K562 (cell line): ENCODE measurements around the gene TMEM30A. TPM values are rescaled to one million over a fixed set of nuclear protein-coding genes. Genes with fewer than 3 reads are reported as not detected.
A peak's percentile ranks its signal among the peaks of the same experiment; 100 is the strongest.

Source experiments
- ATAC-seq: fragments of 200-7000 bp; cut with Tn5 transposase; 3 replicates; pipeline ENCODE4 v1.9.1; 2020; ENCODE audit warnings: moderate library complexity
- BruUV-seq: library from RNA; stranded (reverse); fragments of 400-500 nt; replicated peaks from 2 replicates; lab custom pipeline; 2021; lab: Mats Ljungman, UMichigan
- CTCF ChIA-PET: fragments of 300-600 bp; formaldehyde crosslinking; extraction: SDS; loops from one replicate; lab custom pipeline; 2021; ENCODE audit warnings: low intra/inter-chr PET ratio; lab: Yijun Ruan, JAX
- POLR2A ChIA-PET: fragments of 300-600, 350-650 bp; sonication (Branson Sonifier 250); formaldehyde crosslinking; extraction: SDS; loops from one replicate; lab custom pipeline; 2021; ENCODE audit warnings: antibody characterized with exemption, inconsistent platforms; lab: Yijun Ruan, JAX
- DNase-seq, 4 experiments: peaks; one replicate each; pipeline versions ENCODE4 v3.0.0 to v3.0.0-alpha.2; 2011 to 2018; ENCODE audit warnings: low spot score in 3 of 4, mixed read lengths in 3 of 4; ENCODE audit errors: extremely low read depth in 1 of 4
- FAIRE-seq: peaks from 2 replicates; lab custom pipeline; 2011; peaks lifted over from hg19 to GRCh38; lab: Jason Lieb, UNC
- H2AFZ ChIP-seq: 2 replicates; pipeline ENCODE4 v1.6.0; 2011; ENCODE audit warnings: low read depth, low read length, control low read depth, inconsistent platforms
- H3K27ac ChIP-seq: fragments of 200-600 bp; 3 replicates; pipeline ENCODE4 v1.8.0; 2011; ENCODE audit warnings: low read depth, mild to moderate bottlenecking, control low read depth, inconsistent platforms, low read length, moderate library complexity, mixed read lengths; ENCODE audit errors: extremely low read depth
- H3K27me3 ChIP-seq, 2 experiments: fragments of 300-600 bp in 1 of 2; 2 replicates in 1 of 2; 3 replicates in 1 of 2; pipeline versions ENCODE4 v1.6.0 to v1.8.0; 2011; ENCODE audit warnings: inconsistent platforms in 2 of 2, low read length in 2 of 2, mild to moderate bottlenecking in 1 of 2, mixed read lengths in 1 of 2, moderate library complexity in 1 of 2; ENCODE audit not compliant: control insufficient read depth in 2 of 2, insufficient read depth in 2 of 2
- H3K36me3 ChIP-seq: fragments of 300-600 bp; 3 replicates; pipeline ENCODE4 v1.8.0; 2011; ENCODE audit warnings: mild to moderate bottlenecking, low read length, inconsistent platforms; ENCODE audit not compliant: control insufficient read depth, insufficient read depth
- H3K4me1 ChIP-seq, 2 experiments: fragments of 200-600 bp in 1 of 2; replicated peaks in 1 of 2; 2 replicates in 1 of 2; 3 replicates in 1 of 2; pipeline versions ENCODE4 v1.5.1 to v1.8.0; 2011; ENCODE audit warnings: inconsistent platforms in 2 of 2, low read length in 2 of 2, mild to moderate bottlenecking in 1 of 2, mixed read lengths in 1 of 2, moderate library complexity in 1 of 2; ENCODE audit not compliant: control insufficient read depth in 2 of 2, insufficient read depth in 2 of 2
- H3K4me2 ChIP-seq: 2 replicates; pipeline ENCODE4 v1.6.1; 2011; ENCODE audit warnings: low read length, control low read depth, inconsistent platforms, mixed read lengths; ENCODE audit not compliant: insufficient read depth
- H3K4me3 ChIP-seq: fragments of 200-600 bp; sonication (generic), shearing (Covaris generic); 2 replicates; pipeline ENCODE4 v1.5.1; 2016; ENCODE audit warnings: control low read depth, inconsistent platforms
- H3K79me2 ChIP-seq: fragments of 200-600 bp; 3 replicates; pipeline ENCODE4 v1.8.0; 2011; ENCODE audit warnings: low read length, inconsistent platforms; ENCODE audit not compliant: control insufficient read depth, insufficient read depth
- H3K9ac ChIP-seq, 2 experiments: 2 replicates each; pipeline versions ENCODE4 v1.6.0 to v1.6.1; 2011; ENCODE audit warnings: low read depth in 2 of 2, low read length in 2 of 2, control low read depth in 1 of 2, inconsistent platforms in 1 of 2, mild to moderate bottlenecking in 1 of 2, mixed read lengths in 1 of 2; ENCODE audit not compliant: insufficient read depth in 1 of 2
- H3K9me1 ChIP-seq: one replicate; pipeline ENCODE4 v1.6.0; 2011; ENCODE audit warnings: inconsistent platforms, mild to moderate bottlenecking, low read length, moderate library complexity; ENCODE audit not compliant: control insufficient read depth, insufficient read depth
- H3K9me3 ChIP-seq: replicated peaks from 2 replicates; pipeline ENCODE4 v1.5.1; 2011; ENCODE audit warnings: low read depth, low read length, inconsistent platforms; ENCODE audit not compliant: control insufficient read depth, insufficient read depth
- H4K20me1 ChIP-seq: replicated peaks from 2 replicates; pipeline ENCODE4 v1.6.1; 2011; ENCODE audit warnings: low read length, inconsistent platforms, mixed read lengths; ENCODE audit not compliant: control insufficient read depth, insufficient read depth
- CXXC5 ChIP-seq: fragments of 250-450 bp; sonication (Bioruptor Pico); IDR thresholded peaks from 2 replicates; pipeline ENCODE4 v1.8.0; 2022; ENCODE audit warnings: inconsistent platforms, mild to moderate bottlenecking, moderate library complexity
- DMBX1 ChIP-seq: fragments of 250-450 bp; sonication (Bioruptor Pico); IDR thresholded peaks from 2 replicates; pipeline ENCODE4 v1.8.0; 2022; ENCODE audit warnings: inconsistent platforms, mild to moderate bottlenecking, moderate library complexity, borderline replicate concordance
- HDAC2 ChIP-seq: fragments of 450-650 bp; IDR thresholded peaks from 2 replicates; pipeline ENCODE4 v1.6.1; 2016; ENCODE audit warnings: mild to moderate bottlenecking
- LEF1 ChIP-seq: fragments of 450-650 bp; IDR thresholded peaks from 2 replicates; pipeline ENCODE4 v1.6.1; 2016; ENCODE audit warnings: mild to moderate bottlenecking
- MXI1 ChIP-seq: IDR thresholded peaks from 2 replicates; pipeline ENCODE4 v1.6.1; 2011; ENCODE audit warnings: low read depth, mild to moderate bottlenecking, improper control_type of control experiment, low read length
- NBN ChIP-seq: fragments of 450-650 bp; IDR thresholded peaks from 2 replicates; pipeline ENCODE4 v1.6.1; 2016; ENCODE audit warnings: low read depth, mild to moderate bottlenecking
- NR3C1 ChIP-seq: sonication (generic); formaldehyde crosslinking; IDR thresholded peaks from 2 replicates; pipeline ENCODE4 v1.8.1; 2022; ENCODE audit warnings: missing genetic modification reagents
- SAFB ChIP-seq: fragments of 200-400 bp; formaldehyde crosslinking; IDR thresholded peaks from 2 replicates; pipeline ENCODE4 v1.6.1; 2017; ENCODE audit warnings: low read depth, low read length, borderline replicate concordance
- ZBED1 ChIP-seq: IDR thresholded peaks from 2 replicates; pipeline ENCODE4 v1.6.1; 2014
- ZFPM2 ChIP-seq: fragments of 250-450 bp; sonication (Bioruptor Pico); IDR thresholded peaks from 2 replicates; pipeline ENCODE4 v1.5.1; 2022; ENCODE audit warnings: mild to moderate bottlenecking
- WGBS: fragments of 100-300 bp; shearing (Covaris generic); methylation state at CpG from one replicate; pipeline ENCODE4 v1.1.6; 2016; ENCODE audit warnings: low coverage, mixed read lengths; ENCODE audit not compliant: insufficient coverage; ENCODE audit errors: missing lambda C conversion rate; 5-methylcytosine and 5-hydroxymethylcytosine counted together
- in situ Hi-C: fragments of 300-500 bp; cut with MboI; formaldehyde crosslinking; loops from 4 replicates; pipeline ENCODE4 v1.15.0; 2018; ENCODE audit warnings: inconsistent platforms, mixed read lengths
- intact Hi-C: fragments of 100-400 bp; cut with micrococcal nuclease; formaldehyde crosslinking; loops from 2 replicates; pipeline ENCODE4 v1.14.2; 2022
- polyA plus RNA-seq, 8 experiments: library from polyadenylated mRNA; depleted of rRNA in 4 of 8; stranded (reverse) in 5 of 8; unstranded in 3 of 8; fragments of >200 nt; fragmentation: Nextera tagmentation in 2 of 8; fragmentation: Illumina TruSeq in 1 of 8; extraction: Ambion mirVana in 2 of 8; extraction: Trizol in 1 of 8; gene quantifications; 2 replicates each; pipeline versions ENCODE4 v1.2.1 to v1.2.3, GENCODE V29; 2011 to 2014; ENCODE audit warnings: inconsistent platforms in 1 of 8, missing spikeins in 1 of 8
- total RNA-seq, 7 experiments: library from RNA; depleted of rRNA in 6 of 7; stranded (reverse); fragments of >200 nt in 6 of 7; fragmentation: Illumina TruSeq in 2 of 7; extraction: Trizol in 2 of 7; gene quantifications; 2 replicates each; pipeline versions ENCODE4 v1.2.1 to v1.2.3, GENCODE V29; 2011 to 2021; ENCODE audit warnings: low replicate concordance in 1 of 7
- TF ChIP-seq, protein P1 (sequence below): fragments of 250-450 bp; sonication (Bioruptor Pico); IDR thresholded peaks from 2 replicates; pipeline ENCODE4 v1.5.0; 2020; ENCODE audit warnings: mild to moderate bottlenecking
- TF ChIP-seq, protein P2 (sequence below): fragments of 450-650 bp; IDR thresholded peaks from 2 replicates; pipeline ENCODE4 v1.7.1; 2018; ENCODE audit warnings: mild to moderate bottlenecking, low read depth; ENCODE audit not compliant: partially characterized antibody
- TF ChIP-seq, protein P3 (sequence below): fragments of 450-650 bp; formaldehyde crosslinking; IDR thresholded peaks from 2 replicates; pipeline ENCODE4 v1.4.0; 2020; ENCODE audit warnings: mild to moderate bottlenecking, moderate library complexity
- TF ChIP-seq, protein P4 (sequence below): sonication (generic); formaldehyde crosslinking; IDR thresholded peaks from 2 replicates; pipeline ENCODE4 v1.9.0; 2022; ENCODE audit warnings: mild to moderate bottlenecking, missing genetic modification reagents

Gene TMEM30A
- total and polyA plus RNA-seq, 9 of the 15 experiments (the other 6 are each of a cell fraction or from before 2014, with no cell fraction given): 6.5 to 31.2 (median 16.3) TPM

DNA sequence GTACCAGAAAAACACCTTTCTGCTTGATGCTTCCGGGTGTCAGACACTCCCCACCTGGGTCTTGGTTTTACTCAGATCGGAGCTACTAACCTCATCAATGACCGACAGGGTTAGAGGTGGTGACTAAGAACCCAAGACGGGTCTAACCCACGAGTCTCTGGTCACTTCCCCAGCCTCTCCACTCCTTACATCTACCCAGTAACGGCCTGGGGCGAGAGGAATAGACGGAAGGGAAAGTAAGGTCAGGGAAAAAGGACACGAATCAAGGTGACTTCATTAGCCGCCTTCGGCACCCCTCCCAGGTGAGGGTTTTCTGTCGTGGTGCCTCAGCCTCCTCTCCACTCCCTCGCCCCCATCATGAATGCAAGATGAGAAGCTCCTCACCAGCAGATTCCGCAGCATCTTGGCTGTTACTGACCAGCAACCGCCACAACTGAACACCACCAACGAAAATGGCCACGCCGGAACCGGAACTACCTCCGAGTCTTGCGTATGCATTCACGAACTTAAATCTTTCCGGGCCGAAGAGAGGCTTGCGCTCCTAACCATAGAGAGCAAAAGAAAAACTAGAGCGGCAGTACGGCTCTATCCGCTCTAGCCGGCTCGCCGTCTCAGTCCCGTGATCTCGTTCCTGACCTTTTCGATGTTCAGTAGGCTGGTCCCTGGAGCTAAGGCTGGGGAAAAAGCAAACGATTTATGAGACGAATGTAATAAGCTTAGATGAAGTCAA is 41.1 kb downstream of the TMEM30A start, which contains the start of gene COX7A2:
TSS of gene COX7A2 (minus strand) at position 469 of the 730 bp plus-strand sequence. CDS start at position 402, 67 bp downstream.
- in situ Hi-C loops (no loop called here), intact Hi-C loops (loop anchor here (1.0 kb wide), 1 partner anchor 41 kb away; the partner anchor contains the start of gene TMEM30A)
- TSS peak; percentile 71 for BruUV-seq
- ChIA-PET CTCF (no interaction called here), POLR2A (interaction anchor here (0.7 to 1.9 kb wide), 5 partner anchors 13 to 42 kb away, joined by 3 to 6 read pairs (median 4); no protein-coding TSS in a partner anchor)
- H3K27ac ChIP-seq: peak within 1 kb of the TSS; percentile 98
- peaks cover 39% of the 10 kb centered on the region for H3K79me2 ChIP-seq
- H3K36me3 ChIP-seq: peaks cover 30% of the 10 kb centered on the region
- H3K4me2 ChIP-seq: peak within 1 kb of the TSS; percentile 96
- FAIRE-seq (peak; percentile 100), DNase-seq (peak; percentile 78 to 95 (median 82)), ATAC-seq (peak; percentile 98)
- H3K9me3 ChIP-seq: peaks cover 6% of the 10 kb centered on the region
- 1% methylated on average over 33 of the region's 36 CpGs for WGBS
- 0 out of 2 replicates have a peak, but pooled peaks cover 4% of the 10 kb centered on the region for H4K20me1 ChIP-seq
- peak within 1 kb of the TSS; percentile 100 for H2AFZ ChIP-seq
- H3K9ac ChIP-seq: peak within 1 kb of the TSS; percentile 91 to 96
- H3K27me3 ChIP-seq: no peaks in the 10 kb centered on the region
- peaks cover 4 to 5% of the 10 kb centered on the region in 2 experiments; a peak in 3 of 5 replicates for H3K4me1 ChIP-seq
- H3K4me3 ChIP-seq: peak within 1 kb of the TSS; percentile 82
- no peaks in the 10 kb centered on the region for H3K9me1 ChIP-seq
- TF ChIP-seq, protein P1, sequence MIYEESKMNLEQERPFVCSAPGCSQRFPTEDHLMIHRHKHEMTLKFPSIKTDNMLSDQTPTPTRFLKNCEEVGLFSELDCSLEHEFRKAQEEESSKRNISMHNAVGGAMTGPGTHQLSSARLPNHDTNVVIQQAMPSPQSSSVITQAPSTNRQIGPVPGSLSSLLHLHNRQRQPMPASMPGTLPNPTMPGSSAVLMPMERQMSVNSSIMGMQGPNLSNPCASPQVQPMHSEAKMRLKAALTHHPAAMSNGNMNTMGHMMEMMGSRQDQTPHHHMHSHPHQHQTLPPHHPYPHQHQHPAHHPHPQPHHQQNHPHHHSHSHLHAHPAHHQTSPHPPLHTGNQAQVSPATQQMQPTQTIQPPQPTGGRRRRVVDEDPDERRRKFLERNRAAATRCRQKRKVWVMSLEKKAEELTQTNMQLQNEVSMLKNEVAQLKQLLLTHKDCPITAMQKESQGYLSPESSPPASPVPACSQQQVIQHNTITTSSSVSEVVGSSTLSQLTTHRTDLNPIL: no peak
- no peak for TF ChIP-seq NR3C1 (CRISPR knock-in tag)
- TF ChIP-seq MXI1: no peak; the same call in 1 of the 2 replicates
- TF ChIP-seq DMBX1 (CRISPR knock-in tag): no peak
- TF ChIP-seq ZFPM2 (CRISPR knock-in tag): no peak
- peak; percentile 51; the same call in 1 of the 2 replicates for TF ChIP-seq HDAC2
- TF ChIP-seq LEF1: no peak
- TF ChIP-seq, protein P2, sequence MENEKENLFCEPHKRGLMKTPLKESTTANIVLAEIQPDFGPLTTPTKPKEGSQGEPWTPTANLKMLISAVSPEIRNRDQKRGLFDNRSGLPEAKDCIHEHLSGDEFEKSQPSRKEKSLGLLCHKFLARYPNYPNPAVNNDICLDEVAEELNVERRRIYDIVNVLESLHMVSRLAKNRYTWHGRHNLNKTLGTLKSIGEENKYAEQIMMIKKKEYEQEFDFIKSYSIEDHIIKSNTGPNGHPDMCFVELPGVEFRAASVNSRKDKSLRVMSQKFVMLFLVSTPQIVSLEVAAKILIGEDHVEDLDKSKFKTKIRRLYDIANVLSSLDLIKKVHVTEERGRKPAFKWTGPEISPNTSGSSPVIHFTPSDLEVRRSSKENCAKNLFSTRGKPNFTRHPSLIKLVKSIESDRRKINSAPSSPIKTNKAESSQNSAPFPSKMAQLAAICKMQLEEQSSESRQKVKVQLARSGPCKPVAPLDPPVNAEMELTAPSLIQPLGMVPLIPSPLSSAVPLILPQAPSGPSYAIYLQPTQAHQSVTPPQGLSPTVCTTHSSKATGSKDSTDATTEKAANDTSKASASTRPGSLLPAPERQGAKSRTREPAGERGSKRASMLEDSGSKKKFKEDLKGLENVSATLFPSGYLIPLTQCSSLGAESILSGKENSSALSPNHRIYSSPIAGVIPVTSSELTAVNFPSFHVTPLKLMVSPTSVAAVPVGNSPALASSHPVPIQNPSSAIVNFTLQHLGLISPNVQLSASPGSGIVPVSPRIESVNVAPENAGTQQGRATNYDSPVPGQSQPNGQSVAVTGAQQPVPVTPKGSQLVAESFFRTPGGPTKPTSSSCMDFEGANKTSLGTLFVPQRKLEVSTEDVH: peak; percentile 82
- TF ChIP-seq ZBED1: 0 out of 2 replicates have a peak, but pooled peaks have one; percentile 16
- TF ChIP-seq SAFB: no peak
- TF ChIP-seq, protein P3, sequence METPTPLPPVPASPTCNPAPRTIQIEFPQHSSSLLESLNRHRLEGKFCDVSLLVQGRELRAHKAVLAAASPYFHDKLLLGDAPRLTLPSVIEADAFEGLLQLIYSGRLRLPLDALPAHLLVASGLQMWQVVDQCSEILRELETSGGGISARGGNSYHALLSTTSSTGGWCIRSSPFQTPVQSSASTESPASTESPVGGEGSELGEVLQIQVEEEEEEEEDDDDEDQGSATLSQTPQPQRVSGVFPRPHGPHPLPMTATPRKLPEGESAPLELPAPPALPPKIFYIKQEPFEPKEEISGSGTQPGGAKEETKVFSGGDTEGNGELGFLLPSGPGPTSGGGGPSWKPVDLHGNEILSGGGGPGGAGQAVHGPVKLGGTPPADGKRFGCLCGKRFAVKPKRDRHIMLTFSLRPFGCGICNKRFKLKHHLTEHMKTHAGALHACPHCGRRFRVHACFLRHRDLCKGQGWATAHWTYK (CRISPR knock-in tag): peak; percentile 47; the same call in 1 of the 2 replicates
- TF ChIP-seq, protein P4, sequence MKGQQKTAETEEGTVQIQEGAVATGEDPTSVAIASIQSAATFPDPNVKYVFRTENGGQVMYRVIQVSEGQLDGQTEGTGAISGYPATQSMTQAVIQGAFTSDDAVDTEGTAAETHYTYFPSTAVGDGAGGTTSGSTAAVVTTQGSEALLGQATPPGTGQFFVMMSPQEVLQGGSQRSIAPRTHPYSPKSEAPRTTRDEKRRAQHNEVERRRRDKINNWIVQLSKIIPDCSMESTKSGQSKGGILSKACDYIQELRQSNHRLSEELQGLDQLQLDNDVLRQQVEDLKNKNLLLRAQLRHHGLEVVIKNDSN (CRISPR knock-in tag): peak; percentile 56; the same call in 1 of the 2 replicates
- TF ChIP-seq CXXC5 (CRISPR knock-in tag): peak; percentile 94
- TF ChIP-seq NBN: peak; percentile 73; the same call in 1 of the 2 replicates
